ENCODE data around the gene SDK1.

- TF ChIP-seq CTCF (IDR thresholded peaks at IDR 0.05) = no peak
- no peak for TF ChIP-seq POLR2A (IDR thresholded peaks at IDR 0.05)
Observed at GRCh38 chr7:3279147-3279818, 21.8 kb upstream of the SDK1 start.

Data from uterus (tissue), 2 donors.